Measurements from ENCODE around the gene TJP3.
"Not testable (repeated sequence)": the region's sequence is repeated elsewhere in the genome, so short reads cannot be mapped to it uniquely, and the experiment has no call there.

The TJP3 gene, protein sequence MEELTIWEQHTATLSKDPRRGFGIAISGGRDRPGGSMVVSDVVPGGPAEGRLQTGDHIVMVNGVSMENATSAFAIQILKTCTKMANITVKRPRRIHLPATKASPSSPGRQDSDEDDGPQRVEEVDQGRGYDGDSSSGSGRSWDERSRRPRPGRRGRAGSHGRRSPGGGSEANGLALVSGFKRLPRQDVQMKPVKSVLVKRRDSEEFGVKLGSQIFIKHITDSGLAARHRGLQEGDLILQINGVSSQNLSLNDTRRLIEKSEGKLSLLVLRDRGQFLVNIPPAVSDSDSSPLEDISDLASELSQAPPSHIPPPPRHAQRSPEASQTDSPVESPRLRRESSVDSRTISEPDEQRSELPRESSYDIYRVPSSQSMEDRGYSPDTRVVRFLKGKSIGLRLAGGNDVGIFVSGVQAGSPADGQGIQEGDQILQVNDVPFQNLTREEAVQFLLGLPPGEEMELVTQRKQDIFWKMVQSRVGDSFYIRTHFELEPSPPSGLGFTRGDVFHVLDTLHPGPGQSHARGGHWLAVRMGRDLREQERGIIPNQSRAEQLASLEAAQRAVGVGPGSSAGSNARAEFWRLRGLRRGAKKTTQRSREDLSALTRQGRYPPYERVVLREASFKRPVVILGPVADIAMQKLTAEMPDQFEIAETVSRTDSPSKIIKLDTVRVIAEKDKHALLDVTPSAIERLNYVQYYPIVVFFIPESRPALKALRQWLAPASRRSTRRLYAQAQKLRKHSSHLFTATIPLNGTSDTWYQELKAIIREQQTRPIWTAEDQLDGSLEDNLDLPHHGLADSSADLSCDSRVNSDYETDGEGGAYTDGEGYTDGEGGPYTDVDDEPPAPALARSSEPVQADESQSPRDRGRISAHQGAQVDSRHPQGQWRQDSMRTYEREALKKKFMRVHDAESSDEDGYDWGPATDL

DNA sequence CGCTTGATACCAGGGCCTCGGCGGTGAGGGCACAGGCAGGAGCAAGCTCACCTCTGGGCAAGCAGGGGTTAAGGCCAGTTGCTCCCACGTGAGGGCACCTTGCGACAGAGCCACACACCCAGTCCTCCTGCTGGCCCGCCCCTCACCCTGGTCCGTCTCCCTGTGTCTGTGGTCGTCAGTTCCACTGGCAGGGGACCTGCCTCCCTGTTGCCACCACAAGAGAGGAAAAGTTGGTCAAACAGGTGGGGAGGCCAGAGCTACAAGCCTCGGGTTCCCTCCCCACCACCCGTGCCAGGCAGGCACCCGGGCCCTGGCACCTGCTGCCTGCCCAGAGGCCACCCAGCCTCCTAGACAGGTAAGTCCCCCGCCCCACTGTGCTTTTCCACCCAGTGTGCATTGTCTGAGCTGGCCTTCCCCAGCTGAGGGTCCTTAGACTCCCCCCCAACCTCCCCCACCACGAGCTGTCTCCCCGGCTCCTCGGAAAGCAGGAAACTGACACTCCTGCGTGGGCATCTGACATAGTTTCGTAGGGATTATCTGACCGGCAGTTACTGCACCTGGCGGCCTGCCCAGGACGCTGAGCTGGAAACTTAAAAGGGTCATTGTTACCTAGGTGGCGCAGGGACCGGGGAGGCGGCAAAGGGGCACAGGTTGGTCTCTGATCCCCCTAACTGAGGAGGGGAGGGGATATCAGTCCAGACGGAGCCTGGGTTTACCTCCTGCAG is at the start of gene TJP3:
TSS of gene TJP3 (plus strand) at position 178 of the 725 bp plus-strand sequence. CDS start 20,049 bp downstream, outside the sequence.
- DNase-seq (ENCODE audit: low read depth): no peak

DNA sequence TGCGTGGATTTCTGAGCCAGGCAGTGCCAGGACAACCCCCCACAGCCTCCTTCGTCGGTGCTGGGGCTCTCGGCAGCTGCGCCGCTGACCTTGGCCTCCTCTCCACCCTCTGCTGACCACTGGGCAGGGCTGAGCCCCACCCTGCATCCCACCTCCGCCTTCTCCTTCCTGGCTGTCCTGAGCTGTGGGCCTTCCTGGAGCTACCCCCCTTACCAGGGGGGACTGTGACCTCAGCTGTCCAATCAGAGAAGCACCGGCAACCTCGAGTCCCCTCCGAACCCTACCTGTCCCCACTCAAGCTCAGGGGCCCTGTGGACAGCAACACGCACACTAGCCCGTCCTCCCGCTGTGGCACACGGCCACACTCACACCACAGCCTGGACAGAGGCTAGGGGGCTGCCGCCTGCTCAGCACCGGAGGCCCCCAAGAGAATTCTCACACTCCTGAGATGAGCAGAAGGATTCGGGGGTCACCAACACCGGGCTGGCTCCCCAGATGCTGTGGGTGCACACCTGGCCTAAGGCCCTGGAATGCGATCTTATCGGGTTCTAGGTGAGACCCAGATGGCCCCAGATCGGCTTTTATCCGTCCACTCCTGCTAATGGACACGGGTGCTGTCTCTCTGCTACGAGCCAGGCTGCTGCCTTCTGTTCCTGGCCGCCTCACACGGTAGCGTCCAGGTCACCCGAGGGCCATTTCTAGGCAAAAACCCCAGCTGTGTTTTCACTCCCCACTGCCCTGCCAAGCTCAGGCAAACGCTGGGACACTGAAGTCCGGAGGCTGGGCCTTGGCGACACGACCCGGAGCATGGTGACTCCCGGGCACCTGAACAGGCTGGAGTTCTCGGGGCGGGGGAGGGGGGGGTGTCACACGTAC is 49.1 kb upstream of the TJP3 start:
- DNase-seq (ENCODE audit: low read depth): no peak

DNA sequence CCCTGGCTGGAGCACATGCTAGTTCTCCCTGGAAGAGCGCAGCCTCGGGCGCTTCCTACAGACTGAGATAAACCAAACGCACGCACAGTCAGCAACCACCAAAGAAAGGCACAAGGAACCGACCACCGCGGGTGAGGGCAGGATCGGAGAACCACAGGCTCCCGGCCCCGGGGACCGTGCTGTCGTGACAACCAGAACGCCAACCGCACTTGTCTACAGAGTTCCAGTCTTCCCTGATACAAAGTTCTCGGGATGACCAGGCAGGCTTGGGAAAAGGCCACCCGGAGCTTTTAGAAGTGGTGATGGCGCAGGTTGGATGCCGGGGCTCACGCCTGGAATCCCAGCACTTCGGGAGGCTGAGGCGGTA is 48.5 kb upstream of the TJP3 start:
- DNase-seq (ENCODE audit: low read depth): no peak

DNA sequence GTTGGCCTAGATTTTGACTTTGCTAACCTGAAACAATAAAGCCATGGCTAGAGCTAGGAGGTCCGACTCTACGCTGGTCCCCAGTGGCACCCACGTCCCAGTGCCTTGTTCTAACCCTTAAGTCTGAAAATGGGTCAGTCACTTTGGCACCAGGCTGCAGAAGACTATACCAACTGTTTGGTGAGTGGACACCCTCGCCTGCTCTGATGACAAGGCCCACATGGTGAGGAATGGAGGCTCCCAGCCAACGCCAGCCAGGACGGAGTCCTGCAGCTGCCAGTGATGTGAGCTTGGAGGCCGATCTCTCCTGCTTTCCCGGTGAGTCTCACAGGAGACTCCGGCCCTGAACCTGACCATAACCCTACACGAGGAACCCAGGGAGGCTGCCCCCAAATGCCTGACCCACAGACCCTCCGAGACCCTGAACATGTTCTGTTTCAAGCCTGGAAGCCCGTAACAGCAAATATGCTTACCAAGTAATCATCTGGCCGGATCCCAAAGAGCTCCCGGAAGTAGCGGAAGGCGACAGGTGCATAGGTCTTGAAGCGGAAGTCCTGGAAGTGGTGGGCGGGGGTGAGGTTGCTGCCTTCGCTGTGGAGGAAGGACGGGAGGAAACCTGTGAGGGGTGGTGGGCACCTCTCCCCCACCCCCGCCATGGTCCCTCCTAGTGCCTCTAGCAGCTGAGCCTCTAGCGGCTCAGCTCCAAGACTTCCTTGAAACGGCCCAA is 47.5 kb upstream of the TJP3 start:
- no peak for DNase-seq (ENCODE audit: low read depth)

DNA sequence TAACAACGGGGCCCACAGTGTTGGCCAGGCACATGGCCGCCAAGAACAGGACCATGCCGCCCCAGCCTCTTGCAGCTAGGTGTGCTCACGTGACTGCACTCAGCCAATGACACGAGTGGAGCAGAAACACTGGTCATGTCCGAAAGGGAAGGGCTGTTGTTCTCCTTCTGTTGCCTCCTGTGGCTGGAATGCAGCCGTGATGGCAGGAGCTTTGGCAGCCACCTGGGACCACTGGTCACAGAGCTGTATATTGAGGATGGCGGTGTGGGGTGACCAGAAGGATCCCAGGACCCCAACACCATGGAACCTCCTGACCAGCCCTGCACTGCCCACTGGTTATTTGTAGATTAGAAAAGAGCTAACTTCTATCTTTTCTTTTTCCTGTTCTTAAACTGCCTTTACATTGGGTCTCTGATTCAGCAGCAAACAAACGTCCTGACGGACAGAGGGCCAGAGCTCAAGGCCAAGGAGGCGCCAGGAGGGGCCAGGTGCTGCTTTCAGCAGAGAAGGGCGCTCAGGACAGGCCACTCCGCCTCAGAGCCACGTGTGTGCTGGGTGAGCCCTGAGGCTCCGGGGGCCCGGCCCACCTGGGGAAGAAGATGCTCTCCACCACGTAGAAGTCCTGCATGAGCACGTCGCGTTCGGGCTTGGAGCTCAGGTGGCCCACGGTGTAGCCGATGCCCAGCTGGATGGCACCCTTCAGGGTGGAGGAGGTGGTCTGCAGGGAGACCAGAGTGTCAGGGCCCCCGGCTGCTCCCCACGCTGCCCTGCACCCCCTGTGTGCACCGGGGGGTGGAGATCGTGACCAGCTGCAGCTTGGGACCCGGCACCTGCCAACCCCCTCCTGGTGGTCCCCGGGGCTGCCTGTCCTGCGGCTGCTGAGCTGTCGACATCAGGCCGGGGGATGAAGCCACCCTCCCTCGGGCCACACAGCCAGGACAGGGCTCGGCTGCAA is 46.6 kb upstream of the TJP3 start:
- no peak for DNase-seq (ENCODE audit: low read depth)

DNA sequence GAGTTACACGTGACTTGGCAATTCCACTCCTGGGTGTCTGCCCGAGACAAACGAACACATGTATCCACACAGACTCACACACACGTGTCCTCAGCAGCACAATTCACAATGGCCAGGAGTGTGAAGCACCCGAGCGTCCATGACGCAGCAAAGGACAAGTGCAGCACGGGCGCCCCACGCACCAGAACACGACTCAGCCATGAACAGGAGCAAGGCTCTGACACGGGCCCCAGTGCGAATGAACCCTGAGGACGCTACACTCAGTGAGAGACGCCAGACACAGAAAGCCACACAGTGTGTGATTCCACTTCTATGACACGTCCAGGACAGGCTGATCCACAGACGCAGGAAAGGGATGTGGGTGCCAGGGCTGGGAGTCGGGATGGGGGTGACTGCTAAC is 44.3 kb upstream of the TJP3 start:
- no peak for DNase-seq (ENCODE audit: low read depth)

DNA sequence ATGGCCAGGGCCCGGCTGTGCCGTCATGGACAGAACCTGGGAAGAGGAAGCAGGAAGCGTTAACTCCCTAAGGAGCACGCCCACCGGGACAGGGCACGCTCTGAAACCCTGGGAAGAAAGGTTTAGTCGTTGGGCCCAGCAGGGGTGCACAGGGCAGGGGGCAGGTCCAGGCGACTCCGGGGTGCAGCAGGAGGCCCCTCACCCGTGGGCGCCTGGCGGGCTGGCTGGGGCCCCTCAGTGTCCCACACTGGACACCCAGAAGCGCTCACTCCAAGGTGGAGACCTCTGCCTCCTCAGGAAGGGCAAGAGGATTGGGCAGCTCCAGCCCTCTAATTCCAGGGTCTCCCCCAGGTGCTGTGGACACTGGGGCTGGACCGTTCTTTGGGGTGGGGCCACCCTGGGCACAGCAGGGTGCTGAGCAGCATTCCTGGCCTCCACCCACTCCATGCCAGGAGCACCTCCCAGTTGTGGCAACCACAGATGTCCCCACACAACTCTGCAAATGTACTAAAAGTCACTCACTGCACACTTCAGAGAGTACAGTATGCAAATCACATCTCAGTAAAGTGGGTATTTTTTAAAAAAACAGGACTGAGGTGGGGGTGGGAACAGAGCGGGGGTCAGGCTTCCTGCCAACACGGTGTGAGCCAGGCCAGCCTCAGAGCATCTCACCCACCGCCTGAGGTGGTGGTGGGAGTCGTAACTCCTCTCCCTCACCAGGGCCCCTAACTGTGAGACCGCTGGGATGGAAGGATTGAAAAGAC is 43.1 kb upstream of the TJP3 start:
- DNase-seq (ENCODE audit: low read depth): no peak

DNA sequence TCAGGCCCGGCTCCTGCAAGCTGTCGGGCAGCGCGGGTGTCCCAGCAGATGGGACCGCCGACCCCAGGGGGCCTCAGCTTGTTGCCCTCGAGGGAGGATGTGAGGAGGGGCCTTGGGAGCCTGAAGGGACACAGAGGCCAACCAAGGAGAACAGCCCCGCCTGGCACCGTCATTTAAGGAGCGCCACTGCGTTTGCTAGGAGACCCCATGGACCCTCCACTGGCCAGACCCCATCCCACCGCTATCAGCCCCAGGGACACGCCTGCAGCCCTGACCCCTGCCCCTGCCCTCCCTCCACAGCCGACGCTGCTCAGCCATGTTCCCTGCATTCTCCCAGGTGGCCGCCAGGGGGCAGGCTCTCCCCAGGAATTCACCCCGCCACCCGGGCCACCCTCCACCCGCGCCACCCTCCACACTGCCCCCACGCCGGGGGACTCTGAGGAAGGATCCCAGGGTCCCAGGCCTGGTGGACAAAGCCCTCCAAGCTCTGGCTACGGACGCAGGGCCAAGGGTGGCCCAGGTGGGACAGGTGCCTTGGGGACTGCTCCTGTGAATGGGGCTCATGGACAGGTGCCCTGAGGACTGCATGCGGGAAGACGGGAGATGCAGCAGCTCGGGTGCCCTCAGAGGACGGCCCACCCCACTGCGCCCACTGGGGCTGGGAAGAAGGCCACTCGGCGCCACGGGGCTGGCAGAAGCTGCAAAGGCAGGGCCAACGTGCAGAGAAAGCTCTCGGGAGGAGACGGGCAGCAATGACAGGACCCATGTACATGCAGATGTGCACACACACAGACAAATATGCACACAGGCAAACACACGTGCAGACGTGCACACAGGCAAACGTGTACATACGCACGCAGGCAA is 42.3 kb upstream of the TJP3 start:
- DNase-seq (ENCODE audit: low read depth): no peak

DNA sequence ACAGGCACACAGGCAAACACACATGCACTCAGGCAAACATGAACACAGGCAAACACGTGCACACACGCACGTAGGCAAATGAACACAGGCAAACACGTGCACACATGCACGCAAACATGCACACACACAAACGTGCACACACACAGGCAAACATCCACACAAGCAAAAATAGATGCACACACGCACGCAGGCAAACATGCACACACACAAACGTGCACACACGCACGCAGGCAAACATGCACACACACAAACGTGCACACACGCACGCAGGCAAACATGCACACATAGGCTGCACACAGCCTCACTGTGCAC is 41.7 kb upstream of the TJP3 start:
- not testable (repeated sequence) for DNase-seq (ENCODE audit: low read depth)

DNA sequence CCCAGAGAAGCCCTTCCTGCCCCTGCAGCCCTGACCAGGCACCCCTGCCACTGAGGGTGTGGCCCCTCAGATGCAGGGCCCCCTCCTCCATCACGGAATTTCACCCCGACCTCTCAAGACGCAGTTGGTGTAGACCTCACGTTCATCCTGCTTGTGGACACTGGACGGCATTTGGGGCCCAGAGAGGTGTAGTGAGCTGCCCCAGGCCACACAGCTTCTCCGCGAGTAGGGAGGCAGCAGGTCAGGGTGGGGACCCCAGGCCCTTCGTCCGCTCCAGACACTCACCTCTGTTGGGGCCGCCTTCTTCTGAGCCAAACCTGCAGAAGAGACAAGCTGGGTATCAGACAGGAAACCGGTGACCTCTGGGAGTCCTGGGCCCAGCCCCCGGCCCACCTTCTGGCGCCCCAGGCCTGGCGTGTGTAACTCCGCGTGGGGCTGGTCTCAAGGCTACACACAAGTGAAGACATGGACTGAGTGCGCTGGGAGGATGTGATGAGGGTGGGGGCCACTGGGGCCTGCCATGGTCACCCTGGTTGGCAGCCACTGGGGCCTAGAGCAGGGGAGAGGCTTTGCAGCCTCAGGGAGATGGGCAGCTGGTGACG is 41.0 kb upstream of the TJP3 start:
- no peak for DNase-seq (ENCODE audit: low read depth)

DNA sequence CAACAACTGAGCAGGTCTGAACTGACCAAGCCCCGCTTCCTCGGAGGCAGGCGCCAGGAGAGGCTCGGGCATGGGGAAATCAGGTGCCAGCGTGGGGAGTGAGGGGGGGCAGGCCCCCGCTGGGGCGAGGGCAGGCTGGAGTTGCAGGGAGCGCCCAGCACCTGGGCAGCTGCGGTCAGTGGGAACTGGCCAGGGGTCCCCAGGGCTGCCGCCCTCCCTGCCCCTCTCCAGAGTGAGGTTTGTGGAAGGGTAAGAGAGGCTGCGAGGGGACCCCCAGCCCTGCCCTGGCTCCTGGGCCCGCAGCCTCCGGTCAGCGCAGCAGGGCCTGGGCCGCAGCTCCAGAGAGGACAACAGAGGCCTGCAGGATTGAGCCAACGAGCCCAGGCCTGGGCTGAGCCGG is 40.4 kb upstream of the TJP3 start:
- DNase-seq (ENCODE audit: low read depth): no peak

DNA sequence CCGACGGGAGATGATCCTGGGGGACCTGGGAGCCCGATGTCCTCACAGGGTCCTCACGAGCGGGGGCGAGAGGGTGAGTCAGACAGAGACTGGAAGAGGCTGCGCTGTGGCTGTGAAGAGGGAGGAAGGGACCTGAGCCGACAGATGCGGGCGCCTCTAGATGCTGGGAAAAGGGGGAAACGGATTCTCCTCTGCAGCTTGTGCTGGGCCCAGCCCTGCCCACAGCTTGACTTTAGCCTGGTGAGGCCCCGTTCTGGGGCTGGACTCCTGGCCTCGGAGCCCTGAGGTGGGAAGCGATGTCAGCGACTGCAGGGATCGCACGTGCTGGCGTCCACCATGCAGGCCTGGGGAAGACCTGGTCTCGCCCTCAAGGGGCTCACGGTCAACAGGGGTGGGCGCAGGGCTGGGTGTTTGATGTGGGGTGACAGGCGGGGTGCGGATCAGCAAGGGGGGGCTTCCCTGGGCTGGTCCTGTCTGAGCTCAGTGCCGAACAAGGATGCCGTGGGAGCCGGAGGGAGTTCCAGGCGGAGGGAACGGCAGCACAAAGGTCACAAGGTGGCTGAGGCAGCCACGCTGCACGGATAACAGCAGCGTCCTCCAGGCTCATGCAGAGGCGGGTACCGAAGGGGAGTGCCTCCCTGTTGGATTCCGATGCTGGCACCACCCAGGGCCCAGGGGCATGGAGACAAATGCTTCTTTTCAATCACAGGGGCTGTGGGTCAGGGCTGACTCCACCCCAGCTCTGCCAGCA is 39.7 kb upstream of the TJP3 start:
- no peak for DNase-seq (ENCODE audit: low read depth)

DNA sequence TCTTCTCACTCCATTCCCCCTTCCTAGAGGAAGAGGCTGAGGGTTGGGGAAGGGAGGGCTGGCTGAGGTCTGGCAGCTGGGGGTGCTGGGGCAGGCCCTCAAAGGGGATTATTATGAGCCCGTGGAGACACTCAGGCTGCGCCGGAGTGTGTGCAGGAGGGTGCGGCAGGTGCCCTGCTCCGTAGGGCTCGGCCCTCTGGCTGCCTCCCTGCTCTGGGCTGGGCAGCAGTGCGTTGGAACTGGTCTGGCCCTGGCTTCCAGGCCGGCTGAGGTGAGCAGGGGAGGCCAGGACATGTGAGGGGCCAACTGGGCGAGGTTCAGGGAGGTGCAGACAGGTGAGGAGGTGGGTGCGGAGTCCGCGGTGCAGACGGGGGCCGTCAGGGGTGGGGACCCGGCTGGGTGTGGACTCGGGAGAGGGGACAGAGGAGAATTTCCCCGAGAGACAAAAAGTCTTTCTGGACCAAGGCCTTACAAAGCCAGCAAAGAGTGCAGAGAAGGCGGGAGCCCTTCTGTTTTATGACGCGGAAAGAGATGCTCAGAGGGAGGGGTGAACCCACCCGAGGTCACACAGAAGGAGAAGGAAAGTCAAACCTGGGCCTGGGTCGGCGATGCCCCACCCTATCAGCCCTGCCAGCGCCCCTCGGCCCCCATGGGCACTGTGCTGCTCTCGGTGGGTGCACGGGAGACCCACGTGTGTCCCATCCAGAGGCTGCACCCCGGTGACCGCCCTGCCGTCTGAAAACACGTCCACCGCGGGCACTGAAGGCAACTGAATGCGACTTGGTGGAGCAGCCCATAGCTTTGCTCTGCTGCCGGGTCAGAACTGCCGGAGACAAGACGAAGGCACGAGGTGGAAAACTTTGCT is 38.9 kb upstream of the TJP3 start:
- no peak for DNase-seq (ENCODE audit: low read depth)

DNA sequence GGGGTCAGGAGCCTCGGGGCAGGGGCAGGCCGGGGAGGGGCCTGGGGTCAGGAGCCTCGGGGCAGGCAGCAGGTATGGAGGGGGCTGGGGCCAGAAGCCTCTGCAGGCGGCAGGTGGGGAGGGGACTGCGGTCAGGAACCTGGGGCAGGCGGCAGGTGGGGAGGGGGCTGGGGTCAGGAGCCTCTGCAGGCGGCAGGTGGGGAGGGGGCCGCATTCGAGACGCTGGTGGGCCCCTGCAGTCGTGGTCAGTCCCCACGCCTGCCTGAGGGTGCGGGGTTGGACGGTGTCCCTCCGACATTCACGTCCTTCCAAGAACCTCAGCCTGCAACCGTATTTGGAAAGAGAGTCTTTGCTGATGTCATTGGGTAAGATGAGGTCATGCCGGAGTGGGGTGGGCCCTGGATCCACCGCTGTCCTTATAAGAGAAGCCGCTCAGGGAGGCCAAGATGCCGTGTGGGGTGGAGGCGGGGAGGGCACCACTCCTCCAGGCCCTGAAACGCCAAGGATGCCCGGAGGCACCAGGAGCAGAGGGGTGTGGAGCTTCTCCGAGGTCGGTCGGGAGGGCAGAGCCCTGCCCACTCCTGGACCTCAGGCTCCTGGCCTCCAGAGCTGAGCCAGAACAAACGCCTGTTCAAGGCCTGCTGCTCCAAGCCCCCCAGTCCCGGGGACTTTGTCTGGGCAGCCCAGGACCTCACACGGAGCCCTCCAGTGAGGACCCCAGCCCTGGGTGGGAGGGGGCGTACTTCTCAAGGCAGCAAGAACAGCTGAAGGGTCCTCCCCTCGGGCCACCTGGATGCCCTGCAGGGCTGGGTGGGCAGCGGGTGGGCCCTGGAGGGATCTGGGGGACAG is 38.0 kb upstream of the TJP3 start:
- DNase-seq (ENCODE audit: low read depth): no peak

Data from CMK (cell line).